ENCODE data around the gene DUSP3.

Gene DUSP3

GRCh38 chr17:43769426-43769825, 9.4 kb downstream of the DUSP3 start:
- ATAC-seq (ENCODE audit: low read depth) (no peak), DNase-seq (ENCODE audit: low spot score in 2 of 2) (no peak)
- Mint-ChIP-seq H3K36me3 (peaks cover 13% of the 10 kb centered on the region), H3K4me1 (peaks cover 18% of the 10 kb centered on the region), H3K9me3 (no peaks in the 10 kb centered on the region), H3K27me3 (no peaks in the 10 kb centered on the region), H3K27ac (no peak overlapping the region), H3K4me3 (no peak overlapping the region)

- ATAC-seq (ENCODE audit: low read depth) (no peak), DNase-seq (ENCODE audit: low spot score in 2 of 2) (no peak)
- Mint-ChIP-seq H3K27ac (no peak overlapping the region), H3K4me3 (no peak overlapping the region), H3K9me3 (no peaks in the 10 kb centered on the region), H3K36me3 (peaks cover 13% of the 10 kb centered on the region), H3K27me3 (no peaks in the 10 kb centered on the region), H3K4me1 (peaks cover 18% of the 10 kb centered on the region)
Observed at GRCh38 chr17:43768943-43769342, 9.8 kb downstream of the DUSP3 start.

- Mint-ChIP-seq H3K4me3 (no peak overlapping the region), H3K27ac (no peak overlapping the region), H3K27me3 (no peaks in the 10 kb centered on the region), H3K36me3 (peaks cover 9% of the 10 kb centered on the region), H3K4me1 (peaks cover 16% of the 10 kb centered on the region), H3K9me3 (no peaks in the 10 kb centered on the region)
- ATAC-seq (ENCODE audit: low read depth): peak; percentile 85
- no peak for DNase-seq (ENCODE audit: low spot score in 2 of 2)
Observed at GRCh38 chr17:43768382-43768781, 10.4 kb downstream of the DUSP3 start.

GRCh38 chr17:43767713-43768059, 11.1 kb downstream of the DUSP3 start:
- peaks cover 9% of the 10 kb centered on the region for H3K4me1 Mint-ChIP-seq

GRCh38 chr17:43767053-43767712, 11.6 kb downstream of the DUSP3 start:
- ATAC-seq (ENCODE audit: low read depth): no peak
- no peak overlapping the region for H3K4me3 Mint-ChIP-seq
- H3K4me1 Mint-ChIP-seq: peaks cover 5% of the 10 kb centered on the region
- no peaks in the 10 kb centered on the region for H3K27me3 Mint-ChIP-seq
- DNase-seq (ENCODE audit: low spot score in 2 of 2): no peak
- H3K27ac Mint-ChIP-seq: no peak overlapping the region
- no peaks in the 10 kb centered on the region for H3K9me3 Mint-ChIP-seq
- H3K36me3 Mint-ChIP-seq: peaks cover 5% of the 10 kb centered on the region

More at GRCh38 chr17:43767713-43768059, 11.1 kb downstream of the DUSP3 start:
- Mint-ChIP-seq H3K27me3 (no peaks in the 10 kb centered on the region), H3K36me3 (peaks cover 8% of the 10 kb centered on the region), H3K4me3 (no peak overlapping the region), H3K9me3 (no peaks in the 10 kb centered on the region), H3K27ac (no peak overlapping the region)
- ATAC-seq (ENCODE audit: low read depth) (no peak), DNase-seq (ENCODE audit: low spot score in 2 of 2) (no peak)

- Mint-ChIP-seq H3K9me3 (no peaks in the 10 kb centered on the region), H3K27me3 (no peaks in the 10 kb centered on the region), H3K36me3 (peaks cover 5% of the 10 kb centered on the region), H3K4me3 (no peak overlapping the region), H3K27ac (no peak overlapping the region), H3K4me1 (peaks cover 5% of the 10 kb centered on the region)
- no peak for ATAC-seq (ENCODE audit: low read depth)
- peak; percentile 23 to 50 for DNase-seq (ENCODE audit: low spot score in 2 of 2)
Observed at GRCh38 chr17:43766413-43767052, 12.2 kb downstream of the DUSP3 start.

GRCh38 chr17:43760254-43760852, 18.4 kb downstream of the DUSP3 start:
- Mint-ChIP-seq H3K27ac (no peak overlapping the region), H3K4me3 (no peak overlapping the region), H3K36me3 (no peaks in the 10 kb centered on the region), H3K4me1 (no peaks in the 10 kb centered on the region), H3K27me3 (peaks cover 16% of the 10 kb centered on the region), H3K9me3 (no peaks in the 10 kb centered on the region)
- ATAC-seq (ENCODE audit: low read depth): peak; percentile 93
- peak; percentile 80 to 82 for DNase-seq (ENCODE audit: low spot score in 2 of 2)

- Mint-ChIP-seq H3K9me3 (no peaks in the 10 kb centered on the region), H3K27me3 (peaks cover 16% of the 10 kb centered on the region), H3K27ac (no peak overlapping the region), H3K36me3 (no peaks in the 10 kb centered on the region), H3K4me3 (no peak overlapping the region), H3K4me1 (no peaks in the 10 kb centered on the region)
- DNase-seq (ENCODE audit: low spot score in 2 of 2) (no peak), ATAC-seq (ENCODE audit: low read depth) (no peak)
Observed at GRCh38 chr17:43759836-43760235, 18.9 kb downstream of the DUSP3 start.

GRCh38 chr17:43758497-43759174, 20.1 kb downstream of the DUSP3 start, which contains the start of gene SOST:
Gene SOST, minus strand, starts transcription at chr17:43758791. Its CDS starts 50 bp downstream, at chr17:43758741.
- no peaks in the 10 kb centered on the region for H3K9me3 Mint-ChIP-seq
- H3K36me3 Mint-ChIP-seq: no peaks in the 10 kb centered on the region
- H3K27ac Mint-ChIP-seq: no peak within 1 kb of the TSS
- H3K4me3 Mint-ChIP-seq: no peak within 1 kb of the TSS
- DNase-seq (ENCODE audit: low spot score in 2 of 2) (no peak), ATAC-seq (ENCODE audit: low read depth) (no peak)
- no peaks in the 10 kb centered on the region for H3K4me1 Mint-ChIP-seq
- H3K27me3 Mint-ChIP-seq: peaks cover 16% of the 10 kb centered on the region

GRCh38 chr17:43758086-43758485, 20.7 kb downstream of the DUSP3 start:
- no peak overlapping the region for H3K27ac Mint-ChIP-seq
- no peaks in the 10 kb centered on the region for H3K4me1 Mint-ChIP-seq
- no peaks in the 10 kb centered on the region for H3K9me3 Mint-ChIP-seq
- H3K36me3 Mint-ChIP-seq: no peaks in the 10 kb centered on the region
- peaks cover 18% of the 10 kb centered on the region for H3K27me3 Mint-ChIP-seq
- ATAC-seq (ENCODE audit: low read depth): no peak
- DNase-seq (ENCODE audit: low spot score in 2 of 2): no peak
- H3K4me3 Mint-ChIP-seq: no peak overlapping the region

- ATAC-seq (ENCODE audit: low read depth) (no peak), DNase-seq (ENCODE audit: low spot score in 2 of 2) (no peak)
- H3K4me3 Mint-ChIP-seq: no peak overlapping the region
- H3K9me3 Mint-ChIP-seq: no peaks in the 10 kb centered on the region
- peaks cover 22% of the 10 kb centered on the region for H3K27me3 Mint-ChIP-seq
- H3K27ac Mint-ChIP-seq: no peak overlapping the region
- H3K36me3 Mint-ChIP-seq: no peaks in the 10 kb centered on the region
- H3K4me1 Mint-ChIP-seq: no peaks in the 10 kb centered on the region
Observed at GRCh38 chr17:43757171-43757660, 21.6 kb downstream of the DUSP3 start.

- Mint-ChIP-seq H3K27me3 (peaks cover 25% of the 10 kb centered on the region), H3K36me3 (no peaks in the 10 kb centered on the region), H3K4me1 (no peaks in the 10 kb centered on the region), H3K4me3 (no peak overlapping the region), H3K27ac (no peak overlapping the region), H3K9me3 (no peaks in the 10 kb centered on the region)
- no peak for ATAC-seq (ENCODE audit: low read depth)
- no peak for DNase-seq (ENCODE audit: low spot score in 2 of 2)
Observed at GRCh38 chr17:43756201-43756600, 22.6 kb downstream of the DUSP3 start.

- Mint-ChIP-seq H3K4me3 (no peak overlapping the region), H3K4me1 (no peaks in the 10 kb centered on the region), H3K27ac (no peak overlapping the region), H3K27me3 (peaks cover 25% of the 10 kb centered on the region), H3K36me3 (no peaks in the 10 kb centered on the region), H3K9me3 (no peaks in the 10 kb centered on the region)
- DNase-seq (ENCODE audit: low spot score in 2 of 2) (no peak), ATAC-seq (ENCODE audit: low read depth) (no peak)
Observed at GRCh38 chr17:43755389-43755875, 23.3 kb downstream of the DUSP3 start.

- Mint-ChIP-seq H3K4me3 (no peak overlapping the region), H3K27ac (no peak overlapping the region), H3K9me3 (no peaks in the 10 kb centered on the region), H3K4me1 (peaks cover under 1% of the 10 kb centered on the region), H3K27me3 (peaks cover 26% of the 10 kb centered on the region), H3K36me3 (no peaks in the 10 kb centered on the region)
- DNase-seq (ENCODE audit: low spot score in 2 of 2) (no peak), ATAC-seq (ENCODE audit: low read depth) (no peak)
Observed at GRCh38 chr17:43754947-43755346, 23.8 kb downstream of the DUSP3 start.
